GM18511 (cell line): ENCODE results near the gene GALNT16.
"Not testable (repeated sequence)": the region's sequence is repeated elsewhere in the genome, so short reads cannot be mapped to it uniquely, and the experiment has no call there.

ENCODE experiments used
- ATAC-seq: cut with Tn5 transposase; IDR thresholded peaks from one replicate; pipeline ENCODE4 v1.9.1; 2021; ENCODE audit warnings: mild to moderate bottlenecking, moderate library complexity; ENCODE audit not compliant: unreplicated experiment

GALNT16 gene

DNA sequence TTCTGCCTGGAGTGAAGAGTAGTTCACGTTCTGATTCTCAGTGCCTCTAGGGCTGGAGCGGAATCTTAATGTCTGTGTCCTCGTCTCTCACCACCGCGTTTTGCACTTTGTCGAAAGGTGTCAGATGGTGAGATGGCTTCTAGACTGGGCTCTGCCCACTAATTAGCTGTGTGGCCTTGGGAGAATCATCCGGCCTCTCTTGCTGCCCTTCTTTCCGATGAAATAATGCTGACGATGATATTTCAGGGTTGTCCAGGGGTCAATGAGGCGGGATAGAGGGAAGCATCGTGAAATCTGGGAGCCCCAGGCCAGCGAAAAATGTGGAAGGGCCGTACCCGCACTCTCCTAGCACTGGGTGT, 811 bp upstream of the GALNT16 start:
- ATAC-seq = no peak

DNA sequence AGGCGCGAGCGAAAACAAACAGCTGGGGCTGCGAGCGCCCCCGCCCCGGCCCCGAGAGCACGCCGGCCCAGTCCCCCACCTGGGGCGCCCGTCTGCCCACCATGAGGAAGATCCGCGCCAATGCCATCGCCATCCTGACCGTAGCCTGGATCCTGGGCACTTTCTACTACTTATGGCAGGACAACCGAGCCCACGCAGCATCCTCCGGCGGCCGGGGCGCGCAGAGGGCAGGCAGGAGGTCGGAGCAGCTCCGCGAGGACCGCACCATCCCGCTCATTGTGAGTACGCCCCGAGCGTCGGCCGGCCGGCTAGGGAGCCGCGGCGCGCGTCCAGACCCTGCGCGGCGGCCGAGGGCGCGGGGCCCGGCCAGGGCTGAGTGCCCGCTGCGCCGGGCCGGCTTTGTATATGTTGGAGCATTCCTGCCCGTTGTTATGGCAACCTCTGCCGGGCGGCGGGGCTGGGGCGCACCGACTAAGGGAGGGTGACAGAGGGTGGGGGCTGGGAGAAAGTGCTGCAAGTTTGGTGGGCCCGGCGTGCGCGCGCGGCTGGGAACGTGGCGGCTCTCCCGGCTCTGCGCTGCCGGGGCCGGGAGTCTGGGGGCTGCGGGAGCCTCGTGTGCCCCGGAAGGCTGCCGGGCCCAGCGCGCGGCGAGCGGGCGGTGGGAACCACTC, 367 bp downstream of the GALNT16 start:
- ATAC-seq = no peak

DNA sequence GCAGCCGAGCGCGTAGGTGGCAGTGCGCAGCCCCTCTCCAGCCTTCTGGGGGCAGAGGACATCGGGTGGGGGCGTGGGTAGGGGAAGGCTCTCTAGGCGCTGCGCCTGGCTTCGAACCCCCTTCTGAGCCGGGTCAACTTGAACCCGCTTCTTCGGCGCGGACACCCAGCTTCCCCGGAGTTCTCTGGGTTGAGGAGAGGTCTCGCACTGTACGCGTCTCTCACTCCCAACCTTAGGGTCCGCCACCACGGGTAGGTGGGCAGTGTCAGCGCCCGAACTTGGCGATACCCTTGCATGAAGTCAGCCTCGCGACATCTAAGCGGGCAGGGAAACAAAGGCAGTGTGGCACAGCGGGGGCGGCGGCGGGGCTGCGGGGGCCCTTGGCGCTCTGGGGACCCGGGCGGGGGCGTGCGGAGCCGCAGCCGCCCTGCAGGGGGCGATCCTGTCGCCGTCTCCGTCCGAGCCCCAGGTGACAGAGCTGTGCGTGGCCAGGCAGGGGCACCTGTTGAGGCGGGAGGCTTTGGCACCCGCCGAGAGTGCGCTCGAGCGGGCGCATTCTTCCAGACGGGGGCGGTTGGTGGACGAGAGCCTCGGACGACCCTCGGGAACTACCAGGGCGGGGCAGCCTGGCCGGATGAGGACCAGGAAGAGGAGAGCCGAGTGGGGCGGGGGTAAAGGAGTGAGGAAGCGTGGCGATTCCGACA, 1.1 kb downstream of the GALNT16 start:
- no peak for ATAC-seq

DNA sequence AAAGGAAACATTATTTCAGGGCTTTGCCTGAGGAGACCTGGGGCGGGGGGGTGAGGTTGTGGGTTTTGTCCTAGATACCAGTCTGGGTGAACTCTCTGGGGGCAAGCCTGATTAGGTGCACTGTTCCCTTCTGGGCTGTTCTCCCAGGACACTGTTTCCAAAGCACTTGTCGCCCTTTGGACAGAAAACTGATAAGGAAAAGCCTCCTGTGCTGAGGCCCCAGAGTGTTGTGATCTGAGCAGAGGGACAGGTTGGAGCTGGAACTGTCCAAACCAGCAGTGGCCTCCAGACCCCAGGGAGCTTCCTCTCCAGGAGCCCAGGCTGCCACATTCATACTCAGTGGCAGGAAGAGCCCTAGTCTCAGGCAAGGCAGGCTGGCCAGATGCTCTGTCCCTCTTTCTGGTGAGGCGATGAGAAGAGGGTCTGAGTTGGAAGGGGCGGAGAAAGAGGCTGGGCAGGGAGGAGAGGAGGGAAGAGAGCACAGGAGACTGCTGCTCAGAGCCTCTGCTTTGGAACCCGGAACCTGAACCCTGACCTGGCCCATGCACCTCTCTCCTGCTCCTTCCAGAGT, 1.9 kb downstream of the GALNT16 start:
- ATAC-seq = no peak

DNA sequence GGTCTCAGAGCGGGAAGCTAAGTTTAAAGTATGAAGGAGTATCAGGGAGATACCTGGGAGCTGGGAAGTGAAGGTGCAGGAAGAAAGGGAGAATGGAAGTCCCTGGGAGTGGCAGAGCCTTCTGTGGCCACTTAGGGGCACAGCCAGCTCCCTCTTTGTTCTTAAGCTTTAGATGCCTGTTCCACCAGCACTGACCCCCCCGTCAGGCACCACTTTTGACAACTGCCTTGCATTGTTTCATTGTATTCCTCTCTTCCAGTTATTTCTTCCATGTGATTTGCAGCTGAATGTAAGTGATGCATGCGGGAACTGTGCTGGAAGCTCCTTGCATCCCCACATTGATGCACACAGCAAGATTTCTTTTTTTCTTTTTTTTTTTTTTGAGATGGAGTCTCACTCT, 2.6 kb downstream of the GALNT16 start:
- ATAC-seq = no peak

DNA sequence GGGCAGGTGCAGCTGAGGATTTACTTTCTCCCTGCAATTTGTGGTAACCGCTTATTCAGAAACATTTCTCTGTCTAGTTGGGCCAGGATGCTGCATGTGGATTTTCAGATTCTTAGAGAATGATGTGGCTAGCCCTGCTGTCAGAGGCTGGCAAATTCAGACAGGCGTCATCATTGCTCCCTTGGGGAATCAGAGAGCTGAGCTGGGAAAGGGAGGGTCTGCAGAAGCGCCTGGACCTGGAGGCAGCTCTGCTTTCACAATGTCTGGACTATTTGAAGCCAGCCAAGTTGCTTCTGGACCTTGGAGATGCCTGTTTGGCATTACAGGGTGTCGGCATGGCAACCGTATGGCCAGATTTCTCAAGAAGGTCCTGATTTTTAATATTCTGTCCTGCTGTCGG, 3.4 kb downstream of the GALNT16 start:
- no peak for ATAC-seq

DNA sequence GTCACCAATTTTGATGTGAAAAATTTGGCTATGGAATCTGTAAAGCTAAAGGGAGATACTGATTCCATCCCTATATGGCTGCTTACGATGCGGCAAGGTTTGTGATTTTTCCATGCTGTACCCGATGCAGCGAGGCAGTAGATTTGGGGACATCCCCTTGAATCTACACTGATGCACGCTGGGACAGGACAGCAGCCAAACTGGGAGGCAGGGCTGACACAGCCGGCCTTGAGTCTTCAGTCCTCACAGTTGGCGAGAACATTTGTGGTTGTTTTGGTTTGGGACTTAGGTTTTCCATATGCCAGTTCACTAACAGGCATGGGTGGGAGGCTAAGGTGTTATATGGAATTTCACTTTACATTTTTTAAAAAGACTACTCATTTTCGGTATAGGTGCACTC, 3.8 kb downstream of the GALNT16 start:
- ATAC-seq = no peak

DNA sequence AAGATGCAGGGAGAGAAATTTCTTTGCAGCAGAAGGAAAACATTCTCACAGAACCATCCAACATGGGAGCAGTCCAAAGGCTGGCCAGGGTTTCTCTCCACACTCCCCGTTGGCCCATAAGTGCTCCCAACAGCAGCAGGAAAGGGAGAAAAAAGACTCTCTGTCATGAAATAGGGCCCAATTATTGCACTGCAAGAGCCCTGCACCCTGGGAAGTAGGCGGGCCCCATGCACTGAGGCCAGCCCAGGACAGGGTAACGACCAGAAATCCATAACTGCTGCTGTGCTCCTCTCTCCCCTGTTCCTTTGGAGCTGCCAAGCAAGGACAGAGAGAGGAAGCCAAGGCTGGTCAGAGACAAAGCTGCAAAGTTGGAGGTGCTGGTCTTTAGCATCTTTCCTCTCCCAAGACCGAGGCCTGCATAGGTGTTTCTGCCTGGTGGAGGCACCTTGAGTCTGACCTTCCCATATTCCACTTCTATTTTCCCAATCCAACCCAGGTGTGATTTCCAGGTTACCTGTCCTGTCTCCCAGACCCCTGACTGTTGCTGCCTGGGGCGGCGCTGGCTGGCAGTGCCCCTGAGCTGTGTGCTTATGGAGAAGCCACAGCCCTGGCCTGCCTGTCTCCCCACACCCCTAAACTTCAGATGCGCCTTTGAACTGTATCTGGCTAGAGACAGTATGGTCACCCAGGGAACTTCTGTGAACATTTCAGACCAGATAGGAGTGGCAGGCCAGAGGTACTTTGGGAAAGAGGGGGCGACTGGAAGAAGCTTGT, 6.8 kb downstream of the GALNT16 start:
- no peak for ATAC-seq

DNA sequence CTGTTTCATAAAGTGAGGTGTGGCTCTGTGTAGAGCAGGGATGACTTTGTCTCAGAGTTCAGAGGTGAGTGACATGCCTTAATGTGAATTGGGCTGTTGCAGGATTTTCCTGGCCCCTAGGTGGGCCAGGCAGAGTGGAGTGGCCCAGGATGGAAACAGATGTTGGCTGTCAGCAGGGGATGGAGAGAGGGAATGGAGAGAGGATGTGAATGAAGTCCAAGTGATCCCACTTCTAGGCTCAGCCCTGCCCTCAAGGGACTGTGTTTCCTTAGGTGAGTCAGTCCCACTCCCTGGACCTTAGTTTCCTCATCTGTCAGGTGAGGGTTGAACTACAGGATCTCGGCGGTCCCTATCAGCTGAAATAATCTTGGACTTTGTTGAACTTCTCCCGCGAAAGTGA, 7.5 kb downstream of the GALNT16 start:
- no peak for ATAC-seq

DNA sequence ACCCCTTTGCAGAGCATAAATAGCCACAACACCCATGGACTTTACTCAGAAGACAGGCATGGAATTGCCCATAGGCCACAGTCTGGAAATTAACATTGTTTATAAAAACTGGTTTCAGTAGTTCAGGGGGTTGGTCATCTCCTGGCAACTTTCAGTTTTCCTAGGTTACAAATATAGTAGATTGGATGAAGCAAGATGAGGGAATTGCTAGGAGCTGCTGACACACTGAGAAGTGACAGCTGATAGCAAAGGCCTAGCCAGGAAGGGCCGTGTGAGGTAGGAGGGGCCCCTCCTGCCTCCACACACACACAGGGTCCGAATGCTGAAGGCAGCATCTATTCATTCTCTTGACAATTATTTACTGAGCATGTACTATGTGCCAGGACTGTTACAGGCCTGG, 8.3 kb downstream of the GALNT16 start:
- ATAC-seq = no peak

DNA sequence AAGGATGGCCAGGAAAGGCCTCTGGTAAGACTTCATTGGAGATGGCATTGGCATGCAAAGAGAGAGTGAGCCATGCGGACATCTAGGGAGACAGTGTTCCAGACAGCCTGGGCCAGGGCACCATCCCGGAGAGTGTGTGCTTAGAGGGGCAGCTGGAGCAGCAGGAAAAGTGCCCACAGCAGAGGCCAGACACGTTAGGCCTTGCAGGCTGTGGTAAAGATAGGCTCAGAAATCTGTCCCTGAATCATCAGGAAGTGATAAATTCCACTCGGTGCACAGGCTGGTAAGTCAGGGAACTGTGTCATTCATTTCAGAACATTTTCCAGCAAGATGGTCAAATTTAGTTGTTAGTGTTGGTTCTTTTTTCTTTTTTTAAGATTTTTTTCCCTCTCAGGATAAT, 8.8 kb downstream of the GALNT16 start:
- ATAC-seq = no peak

DNA sequence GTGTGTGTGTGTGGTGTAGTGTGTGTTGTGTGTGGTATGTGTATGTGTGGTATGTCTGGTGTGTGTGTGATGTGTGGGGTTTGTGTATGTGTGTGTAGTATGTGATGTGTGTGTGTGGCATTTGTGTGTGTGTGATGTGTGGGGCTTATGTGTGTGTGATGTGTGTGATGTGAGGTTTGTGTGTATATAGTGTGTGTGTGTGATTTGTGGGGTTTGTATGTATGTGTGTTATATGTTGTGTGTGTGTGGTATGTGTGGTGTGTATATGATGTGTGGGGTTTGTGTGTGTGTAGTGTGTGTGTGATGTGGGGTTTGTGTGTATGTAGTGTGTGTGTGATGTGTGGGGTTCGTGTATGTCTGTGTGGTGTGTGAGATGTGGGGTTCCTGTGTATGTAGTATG, 9.4 kb downstream of the GALNT16 start:
- no peak for ATAC-seq

DNA sequence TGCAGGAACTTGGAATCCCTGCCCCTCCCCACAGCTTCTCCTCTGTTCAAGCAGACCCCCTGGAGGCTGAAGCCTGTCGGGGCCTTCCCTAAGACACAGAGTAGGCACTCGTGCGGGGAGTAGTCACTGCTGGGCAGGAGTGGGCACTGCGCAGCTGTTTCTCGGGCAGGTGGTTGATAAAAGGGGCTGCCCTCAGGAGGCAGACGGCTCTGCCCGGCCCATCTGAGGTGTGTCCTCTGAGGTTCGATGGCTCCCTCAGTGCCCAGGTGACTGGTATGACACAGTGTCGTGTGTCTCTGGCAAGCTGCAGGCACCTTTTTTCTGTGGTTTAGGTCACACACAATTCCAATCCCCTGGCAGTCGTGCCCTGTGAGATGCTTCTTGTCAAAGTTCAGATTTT, 10.1 kb downstream of the GALNT16 start:
- ATAC-seq = no peak

DNA sequence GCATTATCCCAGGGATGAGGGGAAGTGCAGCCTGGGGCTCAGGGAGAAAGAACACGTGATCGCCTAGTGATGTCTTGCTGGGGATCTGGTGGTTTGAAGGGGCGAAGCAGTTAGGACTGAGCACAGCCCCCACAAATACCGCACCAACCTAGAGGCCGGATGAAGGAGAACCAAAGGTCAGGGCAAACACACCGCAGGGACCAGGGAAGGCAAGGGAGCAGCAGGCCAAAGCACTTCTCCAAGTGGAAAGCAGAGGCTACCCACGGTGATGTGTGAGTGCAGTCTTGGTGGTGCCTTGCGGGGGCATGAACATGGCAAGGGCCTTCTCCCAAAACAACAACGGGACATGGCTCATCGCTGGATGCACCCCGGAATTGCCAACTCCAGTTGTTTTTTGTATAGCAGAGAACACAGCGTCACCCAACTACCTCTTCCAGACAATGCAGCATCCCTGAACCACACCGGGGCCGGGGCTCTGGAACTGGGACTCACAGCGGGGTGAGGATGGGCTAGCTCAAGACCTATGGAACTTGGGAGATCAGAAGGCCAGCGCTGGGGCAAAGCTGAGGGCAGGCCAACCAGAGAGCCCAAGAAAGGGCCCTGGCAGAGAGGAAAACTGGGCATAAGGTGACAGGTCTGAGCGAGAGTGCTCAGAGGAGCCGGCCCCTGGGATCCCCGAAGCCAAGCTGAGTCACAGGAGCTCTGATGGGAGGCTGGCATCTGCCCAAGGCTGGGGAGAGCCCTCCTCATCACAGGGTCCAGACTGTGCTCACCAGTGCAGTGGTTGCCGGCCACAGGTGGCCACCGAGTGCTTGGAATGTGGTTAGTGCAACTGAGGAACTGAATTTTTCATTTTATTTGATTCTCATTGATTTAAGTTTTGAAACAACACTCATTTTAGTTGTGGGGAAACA, 11.1 kb downstream of the GALNT16 start:
- ATAC-seq = no peak

DNA sequence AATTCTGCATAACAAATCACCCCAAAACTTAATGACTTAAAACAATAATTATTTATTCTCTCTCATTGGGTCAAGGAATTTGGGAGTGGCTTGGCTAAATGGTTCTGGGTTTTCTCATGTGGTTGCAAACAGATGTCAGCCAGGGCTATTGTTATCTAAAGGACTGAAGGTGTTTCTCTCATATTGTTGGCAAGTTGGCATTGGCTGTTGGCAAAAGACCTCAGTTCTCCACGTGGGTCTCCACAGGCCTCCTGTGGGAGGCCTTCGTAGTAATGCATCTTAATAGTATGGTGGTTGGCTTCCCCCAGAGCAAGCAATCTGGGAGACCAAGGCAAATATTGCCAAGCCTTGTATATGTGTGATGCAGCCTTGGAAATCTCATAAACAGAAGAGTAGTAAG, 14.4 kb downstream of the GALNT16 start:
- ATAC-seq = no peak

DNA sequence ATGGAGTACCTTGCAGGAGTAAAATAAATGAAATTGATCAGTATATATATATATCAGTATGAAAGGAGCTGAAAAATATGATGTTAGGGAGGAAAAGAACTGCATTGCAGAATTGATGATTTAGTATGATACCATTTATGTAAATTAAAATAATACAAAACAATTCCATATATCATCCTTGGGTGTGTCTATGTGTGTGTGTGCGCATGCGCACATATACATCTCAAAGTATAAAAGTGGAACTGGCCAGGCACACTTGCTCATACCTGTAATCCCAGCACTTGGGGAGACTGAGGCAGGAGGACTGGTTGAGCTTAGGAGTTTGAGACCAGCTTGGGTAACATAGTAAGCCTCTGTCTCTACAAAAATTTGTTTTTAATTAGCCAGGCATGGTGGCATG, 15.4 kb downstream of the GALNT16 start:
- ATAC-seq = no peak

DNA sequence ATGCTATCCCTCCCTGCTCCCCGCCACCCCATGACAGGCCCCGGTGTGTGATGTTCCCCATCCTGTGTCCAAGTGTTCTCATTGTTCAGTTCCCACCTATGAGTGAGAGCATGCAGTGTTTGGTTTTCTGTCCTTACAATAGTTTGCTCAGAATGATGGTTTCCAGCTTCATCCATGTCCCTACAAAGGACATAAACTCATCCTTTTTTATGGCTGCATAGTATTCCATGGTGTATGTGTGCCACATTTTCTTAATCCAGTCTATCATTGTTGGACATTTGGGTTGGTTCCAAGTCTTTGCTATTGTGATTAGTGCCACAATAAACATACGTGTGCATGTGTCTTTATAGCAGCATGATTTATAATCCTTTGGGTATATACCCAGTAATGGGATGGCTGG, 17.4 kb downstream of the GALNT16 start:
- not testable (repeated sequence) for ATAC-seq

DNA sequence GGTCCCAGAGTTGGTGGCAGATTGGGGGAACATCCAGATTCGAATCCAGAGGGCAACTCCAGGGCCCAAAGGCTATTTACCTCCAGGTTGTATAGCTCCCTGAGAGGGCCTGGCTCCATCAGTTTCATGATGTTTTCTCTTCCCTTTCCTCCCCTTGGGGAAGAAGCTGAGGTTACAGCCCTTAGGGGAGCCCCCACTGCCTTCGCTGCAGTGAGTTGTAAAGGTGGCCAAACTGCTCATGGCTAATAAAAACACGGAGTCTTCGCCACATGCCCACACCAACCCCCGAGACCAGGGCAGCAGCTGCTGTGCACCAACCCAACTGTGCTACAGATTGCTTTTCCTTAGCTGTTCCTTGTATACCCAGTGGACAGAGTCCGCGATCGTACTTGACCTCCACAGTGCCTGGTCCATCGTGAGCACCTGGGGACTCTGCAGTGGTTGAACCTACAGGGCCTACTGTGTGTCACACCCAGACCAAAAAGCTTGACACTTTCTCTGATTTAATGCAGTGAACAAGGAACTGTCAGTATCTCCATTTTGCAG, 20.9 kb downstream of the GALNT16 start:
- ATAC-seq = no peak

DNA sequence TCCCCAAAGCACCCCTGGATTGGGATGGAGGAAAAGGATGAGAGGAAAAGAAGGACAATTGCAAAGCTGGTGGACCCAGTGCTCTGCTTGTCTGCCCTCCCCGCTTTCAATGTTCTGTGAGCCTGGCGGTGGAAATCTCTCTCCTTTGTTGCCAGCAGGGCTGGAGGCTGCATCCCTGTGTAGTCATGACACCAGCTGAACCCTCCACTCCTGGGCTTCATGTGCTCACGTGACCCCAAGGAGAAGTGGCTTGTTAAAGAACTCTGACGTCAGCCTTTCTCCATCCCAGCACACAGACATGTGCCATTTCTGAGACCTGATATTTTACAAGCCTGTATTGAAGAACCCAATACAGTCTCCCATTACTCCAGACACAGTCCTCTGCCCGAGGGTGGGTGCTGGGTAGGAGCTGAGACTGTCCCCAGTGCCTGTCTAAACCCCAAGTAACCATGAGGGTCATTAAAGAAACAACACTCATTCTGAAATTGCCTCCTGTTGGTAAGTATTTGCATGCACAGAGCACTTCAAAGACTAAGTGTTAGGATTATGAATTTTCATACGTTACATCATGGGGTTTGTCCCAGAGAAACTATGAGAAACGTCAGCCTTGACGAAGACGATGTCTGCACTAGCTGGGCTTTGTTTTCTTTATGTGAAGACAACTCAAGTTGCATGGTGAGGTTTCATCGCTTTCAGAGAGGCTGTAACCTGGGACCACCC, 21.7 kb downstream of the GALNT16 start:
- ATAC-seq = no peak

DNA sequence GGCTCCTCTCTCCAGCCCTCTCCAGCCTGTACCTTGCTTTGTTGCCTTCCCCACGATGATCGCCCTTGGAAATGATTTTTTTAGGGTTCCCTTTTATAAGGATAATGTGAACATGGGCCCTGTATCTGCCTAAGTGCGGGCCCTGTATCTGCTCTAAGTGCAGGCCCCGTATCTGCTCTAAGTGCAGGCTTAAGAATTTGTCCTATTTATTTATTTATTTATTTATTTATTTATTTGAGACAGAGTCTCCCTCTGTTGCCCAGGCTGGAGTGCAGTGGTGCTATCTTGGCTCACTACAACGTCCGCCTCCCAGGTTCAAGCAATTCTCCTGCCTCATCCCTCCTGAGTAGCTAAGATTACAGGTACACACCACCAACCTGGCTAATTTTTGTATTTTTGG, 22.5 kb downstream of the GALNT16 start:
- no peak for ATAC-seq
